Activated T-cell treated with anti-CD3 and anti-CD28 coated beads for 4 hours (primary cell): Measurements from ENCODE around the gene GOSR2.
"Not testable (repeated sequence)": the region's sequence is repeated elsewhere in the genome, so short reads cannot be mapped to it uniquely, and the experiment has no call there.

Source experiments
- DNase-seq: peaks from one replicate; pipeline ENCODE4 v3.0.0-alpha.2; 2020

The GOSR2 gene

GRCh38 chr17:46935658-46936266 lies 12.8 kb downstream of the GOSR2 start:
- DNase-seq = no peak

GRCh38 chr17:46940692-46941404 lies 17.9 kb downstream of the GOSR2 start:
- peak; percentile 58 for DNase-seq

- peak; percentile 33 for DNase-seq
These were observed 19.7 kb downstream of the GOSR2 start for GRCh38 chr17:46942441-46943217.

- DNase-seq = no peak
These were observed 20.2 kb downstream of the GOSR2 start for GRCh38 chr17:46943218-46943500.

GRCh38 chr17:46943501-46944393 lies 20.8 kb downstream of the GOSR2 start:
- no peak for DNase-seq

- no peak for DNase-seq
These were observed 22.0 kb downstream of the GOSR2 start for GRCh38 chr17:46944931-46945330.

- no peak for DNase-seq
These were observed 24.3 kb downstream of the GOSR2 start for GRCh38 chr17:46947216-46947615.

- no peak for DNase-seq
These were observed 25.6 kb downstream of the GOSR2 start for GRCh38 chr17:46948544-46948943.

GRCh38 chr17:46949291-46950174 lies 26.6 kb downstream of the GOSR2 start:
- DNase-seq = no peak

GRCh38 chr17:46950342-46950996 lies 27.5 kb downstream of the GOSR2 start:
- DNase-seq = no peak

GRCh38 chr17:46950997-46951621 lies 28.1 kb downstream of the GOSR2 start:
- no peak for DNase-seq

- DNase-seq = no peak
These were observed 28.7 kb downstream of the GOSR2 start for GRCh38 chr17:46951706-46952105.

GRCh38 chr17:46952115-46952514 lies 29.2 kb downstream of the GOSR2 start:
- no peak for DNase-seq

GRCh38 chr17:46953191-46953590 lies 30.2 kb downstream of the GOSR2 start:
- DNase-seq = not testable (repeated sequence)

GRCh38 chr17:46958041-46958591 lies 35.2 kb downstream of the GOSR2 start:
- DNase-seq = no peak

GRCh38 chr17:46960152-46960551 lies 37.2 kb downstream of the GOSR2 start:
- DNase-seq = no peak

- DNase-seq = no peak
These were observed 39.4 kb downstream of the GOSR2 start for GRCh38 chr17:46962374-46962790.

- DNase-seq = no peak
These were observed 40.6 kb downstream of the GOSR2 start for GRCh38 chr17:46963571-46963970.

- no peak for DNase-seq
These were observed 41.6 kb downstream of the GOSR2 start for GRCh38 chr17:46964315-46965265.
